A673 (cell line): ENCODE measurements around the gene RALGAPB.

Experiments used
- EZH2 ChIP-seq: fragments of 200-600 bp; sonication (generic); IDR thresholded peaks from 2 replicates; pipeline ENCODE4 v1.6.1; 2017; ENCODE audit warnings: borderline replicate concordance, low read depth, mild to moderate bottlenecking, mixed read lengths, antibody characterized with exemption, low read length; ENCODE audit not compliant: poor library complexity, severe bottlenecking
- TF ChIP-seq, protein P1 (sequence below): fragments of 300-800, 200-600 bp; sonication (generic); conservative IDR thresholded peaks from 2 replicates; pipeline ENCODE4 v1.5.1; 2017; ENCODE audit warnings: low read depth, mild to moderate bottlenecking, antibody characterized with exemption, low read length, moderate library complexity, mixed read lengths

GRCh38 chr20:38551056-38551626 lies 78.5 kb downstream of the RALGAPB start:
- TF ChIP-seq, protein P1, sequence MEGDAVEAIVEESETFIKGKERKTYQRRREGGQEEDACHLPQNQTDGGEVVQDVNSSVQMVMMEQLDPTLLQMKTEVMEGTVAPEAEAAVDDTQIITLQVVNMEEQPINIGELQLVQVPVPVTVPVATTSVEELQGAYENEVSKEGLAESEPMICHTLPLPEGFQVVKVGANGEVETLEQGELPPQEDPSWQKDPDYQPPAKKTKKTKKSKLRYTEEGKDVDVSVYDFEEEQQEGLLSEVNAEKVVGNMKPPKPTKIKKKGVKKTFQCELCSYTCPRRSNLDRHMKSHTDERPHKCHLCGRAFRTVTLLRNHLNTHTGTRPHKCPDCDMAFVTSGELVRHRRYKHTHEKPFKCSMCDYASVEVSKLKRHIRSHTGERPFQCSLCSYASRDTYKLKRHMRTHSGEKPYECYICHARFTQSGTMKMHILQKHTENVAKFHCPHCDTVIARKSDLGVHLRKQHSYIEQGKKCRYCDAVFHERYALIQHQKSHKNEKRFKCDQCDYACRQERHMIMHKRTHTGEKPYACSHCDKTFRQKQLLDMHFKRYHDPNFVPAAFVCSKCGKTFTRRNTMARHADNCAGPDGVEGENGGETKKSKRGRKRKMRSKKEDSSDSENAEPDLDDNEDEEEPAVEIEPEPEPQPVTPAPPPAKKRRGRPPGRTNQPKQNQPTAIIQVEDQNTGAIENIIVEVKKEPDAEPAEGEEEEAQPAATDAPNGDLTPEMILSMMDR: no peak
- no peak for TF ChIP-seq EZH2
